Adrenal gland (tissue), 12 donors: ENCODE data around the gene ZNF808. TPM values are rescaled to one million over a fixed set of nuclear protein-coding genes. Genes with fewer than 3 reads are reported as not detected.
"Not testable (repeated sequence)": the region's sequence is repeated elsewhere in the genome, so short reads cannot be mapped to it uniquely, and the experiment has no call there.

Experiments
- DNase-seq, 7 donors: peaks; one replicate each; pipeline ENCODE4 v3.0.0-alpha.2; 2019 to 2020
- H3K27ac ChIP-seq, 5 donors: fragments of 200-600 bp; sonication (generic) in 4 of 5; 1 replicate in 3 of 5; 2 replicates in 2 of 5; pipeline versions ENCODE4 v1.5.1 to v1.8.0; 2016 to 2020; ENCODE audit warnings: mild to moderate bottlenecking in 1 of 5
- H3K27me3 ChIP-seq: fragments of 200-600 bp; 2 replicates; pipeline ENCODE4 v1.8.0; 2021
- H3K36me3 ChIP-seq, 2 donors: fragments of 200-600 bp; replicated peaks in 1 of 2; 1 replicate in 1 of 2; 2 replicates in 1 of 2; pipeline versions ENCODE4 v1.5.1 to v1.8.0; 2018 to 2022
- H3K4me1 ChIP-seq, 2 donors: fragments of 200-600 bp; replicated peaks in 1 of 2; 1 replicate in 1 of 2; 2 replicates in 1 of 2; pipeline versions ENCODE4 v1.5.1 to v1.8.0; 2018 to 2021
- H3K4me3 ChIP-seq, 4 donors: fragments of 200-600 bp; sonication (generic) in 3 of 4; one replicate each; pipeline ENCODE4 v1.5.1; 2016 to 2018
- H3K9me3 ChIP-seq, 3 donors: fragments of 200-600 bp; sonication (generic) in 1 of 3; replicated peaks in 1 of 3; 1 replicate in 2 of 3; 2 replicates in 1 of 3; pipeline versions ENCODE4 v1.5.1 to v1.8.0; 2016 to 2021
- CTCF ChIP-seq, 6 experiments: fragments of 450-650 bp in 4 of 6; fragments of 200-600 bp in 2 of 6; sonication (generic) in 1 of 6; IDR thresholded peaks; 1 replicate in 5 of 6; 2 replicates in 1 of 6; pipeline versions ENCODE4 v1.5.1 to v1.8.0; 2016 to 2021; ENCODE audit warnings: antibody characterized with exemption in 6 of 6, mild to moderate bottlenecking in 2 of 6, moderate library complexity in 1 of 6
- POLR2A ChIP-seq, 2 donors: fragments of 450-650 bp; IDR thresholded peaks; one replicate each; pipeline ENCODE4 v1.6.1; 2017; ENCODE audit warnings: antibody characterized with exemption in 2 of 2, mild to moderate bottlenecking in 2 of 2, moderate library complexity in 1 of 2
- WGBS, 4 donors: extraction: QIAGEN DNeasy Blood & Tissue Kit in 2 of 4; methylation state at CpG; one replicate each; pipeline versions ENCODE4 v1.1.5 to v1.1.7; 2013 to 2017; 5-methylcytosine and 5-hydroxymethylcytosine counted together
- intact Hi-C, 2 donors: fragments of 100-400 bp; cut with DNase I; formaldehyde crosslinking; loops; one replicate each; pipeline versions ENCODE4 v1.14.1 to v1.15.0; 2022 to 2023
- polyA plus RNA-seq, 3 donors: library from polyadenylated mRNA; stranded (reverse); fragments of 200-250 nt in 2 of 3; fragments of 350-450 nt in 1 of 3; fragmentation: Illumina TruSeq in 1 of 3; extraction: RNeasy Lipid Tissue Mini Kit (QIAGEN cat#74804) in 1 of 3; gene quantifications; one replicate each; pipeline ENCODE4 v1.2.3, GENCODE V29; 2013 to 2014
- total RNA-seq, 9 donors: library from RNA; depleted of rRNA in 4 of 9; stranded (reverse); fragments of >200 nt in 4 of 9; fragments of 120-200 nt in 1 of 9; fragmentation: NEBNext Ultra II Directional in 1 of 9; extraction: Animal tissue kit (Norgen Biotek cat#: 25700) in 1 of 9; gene quantifications; one replicate each; pipeline versions ENCODE4 v1.1.0 to v1.2.4, GENCODE V29; 2013 to 2023
- donor health status: healthy with polysubstance abuse.
- donor health status: Bipolar disorder and iron deficiency.
- donor health status: DM: yes; HTN: yes; CAD: no.
- donor health status: DM: no; HTN: no; CAD: no.
- donor health status: DM: no; HTN: no; CAD: no.
- donor health status: DM: yes; HTN: yes; CAD: no.

Gene ZNF808
- total and polyA plus RNA-seq, 12 donors, result 1.6 to 28.8 (median 14.2) TPM

- peaks cover 0 to 25% of the 10 kb centered on the region in 2 donors for H3K36me3 ChIP-seq
- TF ChIP-seq CTCF (IDR thresholded peaks at IDR 0.05) (no peak), POLR2A (IDR thresholded peaks at IDR 0.05) (no peak)
- no peaks in the 10 kb centered on the region for H3K9me3 ChIP-seq
- H3K27ac ChIP-seq, result no peak overlapping the region
- no peaks in the 10 kb centered on the region for H3K27me3 ChIP-seq
- H3K4me3 ChIP-seq, result no peak overlapping the region
- no peak for DNase-seq
- H3K4me1 ChIP-seq, result no peaks in the 10 kb centered on the region
- intact Hi-C loops, result no loop called here
- 86 to 92% (median 88%) methylated on average over 5 of the region's 5 CpGs for WGBS, 4 donors
Observed at GRCh38 chr19:52541608-52542007, 14.1 kb downstream of the ZNF808 start.

GRCh38 chr19:52542541-52542940, 15.1 kb downstream of the ZNF808 start:
- H3K4me1 ChIP-seq, H3K27ac ChIP-seq, H3K27me3 ChIP-seq, intact Hi-C loops, H3K4me3 ChIP-seq, H3K9me3 ChIP-seq, DNase-seq: not testable (repeated sequence)
- H3K36me3 ChIP-seq, result peaks cover 0 to 25% of the 10 kb centered on the region in 2 donors
- 86 to 90% (median 88%) methylated on average over 5 to 6 of the region's 6 CpGs for WGBS, 4 donors

- intact Hi-C loops, result no loop called here
- H3K36me3 ChIP-seq, result peaks cover 0 to 25% of the 10 kb centered on the region in 2 donors
- WGBS, 4 donors, result 73 to 81% (median 78%) methylated on average over 8 of the region's 8 CpGs
Observed at GRCh38 chr19:52542984-52543664, 15.7 kb downstream of the ZNF808 start.

GRCh38 chr19:52554216-52554971, 26.9 kb downstream of the ZNF808 start:
- no peak for DNase-seq
- 95 to 99% (median 98%) methylated on average over 15 of the region's 15 CpGs for WGBS, 4 donors
- Histone ChIP-seq H3K9me3 (peaks cover 0 to 69% (median 4%) of the 10 kb centered on the region in 3 donors), H3K4me3 (peak overlapping the region in 1 of 4 donors; percentile 6), H3K4me1 (no peaks in the 10 kb centered on the region), H3K27ac (no peak overlapping the region), H3K27me3 (no peaks in the 10 kb centered on the region), H3K36me3 (peaks cover 8 to 29% of the 10 kb centered on the region in 2 donors)
- intact Hi-C loops, result no loop called here
- no peak for TF ChIP-seq CTCF (IDR thresholded peaks at IDR 0.05)

More at GRCh38 chr19:52542984-52543664, 15.7 kb downstream of the ZNF808 start:
- DNase-seq, result no peak
- H3K27ac ChIP-seq, result no peak overlapping the region
- H3K9me3 ChIP-seq, result no peaks in the 10 kb centered on the region
- H3K4me1 ChIP-seq, result no peaks in the 10 kb centered on the region
- no peak for TF ChIP-seq POLR2A (IDR thresholded peaks at IDR 0.05)
- no peak overlapping the region for H3K4me3 ChIP-seq
- no peaks in the 10 kb centered on the region for H3K27me3 ChIP-seq

- H3K27me3 ChIP-seq, result no peaks in the 10 kb centered on the region
- H3K9me3 ChIP-seq, result peaks cover 0 to 66% (median 2%) of the 10 kb centered on the region in 3 donors
- no peaks in the 10 kb centered on the region for H3K4me1 ChIP-seq
- H3K36me3 ChIP-seq, result peaks cover 8 to 22% of the 10 kb centered on the region in 2 donors
- WGBS, 4 donors, result 96 to 97% (median 97%) methylated on average over 16 of the region's 16 CpGs
- no peak for DNase-seq
- no peak overlapping the region for H3K27ac ChIP-seq
- TF ChIP-seq POLR2A (IDR thresholded peaks at IDR 0.05) (no peak), CTCF (IDR thresholded peaks at IDR 0.05) (no peak)
- intact Hi-C loops, result no loop called here
- no peak overlapping the region for H3K4me3 ChIP-seq
Observed at GRCh38 chr19:52557231-52557995, 29.9 kb downstream of the ZNF808 start.

- intact Hi-C loops, DNase-seq, H3K36me3 ChIP-seq, H3K27ac ChIP-seq, H3K4me1 ChIP-seq, H3K27me3 ChIP-seq, H3K4me3 ChIP-seq: not testable (repeated sequence)
- peaks cover 0 to 52% (median 0%) of the 10 kb centered on the region in 3 donors for H3K9me3 ChIP-seq
- 80 to 90% (median 84%) methylated on average over 5 of the region's 5 CpGs for WGBS, 4 donors
Observed at GRCh38 chr19:52558732-52559445, 31.4 kb downstream of the ZNF808 start.

- H3K27ac ChIP-seq, H3K36me3 ChIP-seq, H3K4me3 ChIP-seq, H3K4me1 ChIP-seq, intact Hi-C loops, H3K27me3 ChIP-seq, DNase-seq: not testable (repeated sequence)
- peaks cover 0 to 24% (median 0%) of the 10 kb centered on the region in 3 donors for H3K9me3 ChIP-seq
- WGBS, 4 donors, result 95 to 98% (median 97%) methylated on average over 5 to 8 of the region's 8 CpGs
Observed at GRCh38 chr19:52561611-52562010, 34.1 kb downstream of the ZNF808 start.
